Erythroblast (primary cell): ENCODE data around the gene MC5R.

ENCODE experiments used
- GATA1 ChIP-seq: IDR thresholded peaks from 2 replicates; pipeline ENCODE4 v1.6.1; 2011; ENCODE audit warnings: low read depth, mild to moderate bottlenecking, control low read depth, low read length, moderate library complexity
- POLR2A ChIP-seq: IDR thresholded peaks from 2 replicates; pipeline ENCODE4 v1.6.1; 2011; ENCODE audit warnings: mild to moderate bottlenecking, low read length

DNA sequence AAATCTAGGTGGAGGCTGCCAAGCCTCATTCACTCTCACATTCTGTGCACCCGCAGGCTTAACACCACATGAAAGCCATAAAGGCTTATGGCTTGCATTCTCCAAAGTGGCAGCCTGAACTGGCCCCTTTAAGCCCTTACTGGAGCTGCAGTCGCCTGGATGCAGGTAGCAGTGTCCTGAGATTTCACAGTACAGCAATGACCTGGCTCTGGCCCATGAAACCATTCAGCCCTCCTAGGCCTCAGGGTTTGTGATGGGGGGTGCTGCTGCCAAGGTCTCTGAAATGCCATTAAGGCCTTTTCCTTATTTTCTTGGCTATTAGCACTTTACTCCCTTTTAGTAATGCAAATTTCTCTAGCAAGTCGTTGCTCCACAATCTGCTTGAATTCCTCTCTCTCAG is 48.9 kb upstream of the MC5R start:
- TF ChIP-seq POLR2A = no peak
- TF ChIP-seq GATA1 = no peak
